ENCODE data around the gene ARMH4.
A peak's percentile ranks its signal among the peaks of the same experiment; 100 is the strongest.

The ARMH4 gene

GRCh38 chr14:58082491-58083098 is 69.4 kb downstream of the ARMH4 start:
- TF ChIP-seq ZFX (IDR thresholded peaks at IDR 0.05; ENCODE audit: borderline replicate concordance) (no peak), CTCF (IDR thresholded peaks at IDR 0.05) (no peak)
- no peak overlapping the region for H3K27ac ChIP-seq

- TF ChIP-seq CTCF (IDR thresholded peaks at IDR 0.05) = no peak
- no peak for TF ChIP-seq ZFX (IDR thresholded peaks at IDR 0.05; ENCODE audit: borderline replicate concordance)
- no peak overlapping the region for H3K27ac ChIP-seq
These were observed 70.0 kb downstream of the ARMH4 start for GRCh38 chr14:58082011-58082410.

DNA sequence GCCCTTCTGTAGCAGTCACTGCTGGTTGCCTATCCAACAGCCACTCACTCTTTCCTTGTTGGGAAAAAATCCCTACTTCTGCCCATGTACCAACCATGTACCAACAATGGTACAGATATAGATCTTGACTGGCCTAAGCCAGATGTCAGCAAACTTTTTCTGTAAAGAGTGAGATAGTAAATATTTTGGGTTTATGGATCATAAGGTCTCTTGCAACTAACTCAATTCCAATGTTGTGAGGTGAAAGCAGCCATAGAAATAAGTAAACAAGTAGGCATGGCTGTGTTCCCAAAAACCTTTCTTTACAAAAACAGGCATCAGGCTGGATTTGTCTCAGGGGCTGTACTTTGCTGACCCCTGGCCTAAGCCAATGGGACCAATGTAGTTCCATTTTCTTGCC is 73.5 kb downstream of the ARMH4 start:
- H3K27ac ChIP-seq = no peak overlapping the region
- TF ChIP-seq ZFX (IDR thresholded peaks at IDR 0.05; ENCODE audit: borderline replicate concordance) (no peak), CTCF (IDR thresholded peaks at IDR 0.05) (no peak)

DNA sequence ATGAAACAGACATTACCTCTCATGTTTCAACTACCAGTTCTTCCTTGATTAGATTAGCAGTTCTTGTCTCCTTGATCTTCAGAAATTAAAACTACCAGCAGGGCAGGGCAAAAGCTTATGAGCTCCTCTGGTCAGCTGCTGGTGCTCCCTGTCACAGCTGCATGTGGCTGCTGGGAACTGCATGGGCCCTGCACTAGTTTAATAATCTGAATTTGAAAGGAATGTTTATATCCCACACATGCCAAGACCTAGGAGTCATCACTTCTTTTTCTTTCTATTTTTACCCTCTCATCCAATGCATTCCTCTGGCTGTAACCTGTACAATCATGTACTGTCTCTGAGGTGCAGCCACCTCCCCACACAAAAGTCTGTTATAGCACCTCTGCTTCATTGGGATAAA is 73.9 kb downstream of the ARMH4 start:
- no peak overlapping the region for H3K27ac ChIP-seq
- no peak for TF ChIP-seq CTCF (IDR thresholded peaks at IDR 0.05)

- TF ChIP-seq CTCF (IDR thresholded peaks at IDR 0.05) (no peak), ZFX (IDR thresholded peaks at IDR 0.05; ENCODE audit: borderline replicate concordance) (no peak)
- no peak overlapping the region for H3K27ac ChIP-seq
These were observed 74.4 kb downstream of the ARMH4 start for GRCh38 chr14:58077621-58078020.

DNA sequence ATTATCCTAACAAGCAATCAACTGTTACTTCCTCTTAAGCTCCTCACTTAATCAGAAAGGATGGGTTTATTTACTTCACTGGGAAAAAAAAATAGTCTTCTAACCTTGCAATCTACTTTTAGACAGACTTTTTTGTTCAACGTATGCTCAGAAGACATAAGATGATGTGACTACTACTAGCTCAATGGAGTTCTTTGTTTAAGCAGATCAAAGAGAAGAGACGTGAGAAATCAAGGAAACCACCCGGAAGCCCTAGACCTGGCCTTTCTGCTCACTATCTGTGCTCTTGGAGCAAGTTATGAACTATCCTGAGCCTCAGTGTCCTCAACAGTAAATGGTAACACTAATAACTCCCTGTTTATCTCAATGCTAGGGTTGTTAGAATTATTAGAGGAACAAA is 78.5 kb downstream of the ARMH4 start:
- no peak overlapping the region for H3K27ac ChIP-seq
- no peak for TF ChIP-seq ZFX (IDR thresholded peaks at IDR 0.05; ENCODE audit: borderline replicate concordance)

GRCh38 chr14:58072288-58073071 is 79.5 kb downstream of the ARMH4 start:
- peak; percentile 83 for TF ChIP-seq CTCF (IDR thresholded peaks at IDR 0.05)
- no peak for TF ChIP-seq ZFX (IDR thresholded peaks at IDR 0.05; ENCODE audit: borderline replicate concordance)
- no peak overlapping the region for H3K27ac ChIP-seq

Measured in 22Rv1 (cell line).